NCI-H774 (cell line): ENCODE results near the gene MCM5.

Experiments
- DNase-seq: peaks from one replicate; lab custom pipeline; 2025; lab: John Stamatoyannopoulos, UW

Gene MCM5

GRCh38 chr22:35403356-35403755, 3.4 kb downstream of the MCM5 start:
- DNase-seq: no peak

- DNase-seq: no peak
Measured at GRCh38 chr22:35404176-35404575, 4.2 kb downstream of the MCM5 start.

- no peak for DNase-seq
Measured at GRCh38 chr22:35406443-35406842, 6.5 kb downstream of the MCM5 start.

- no peak for DNase-seq
Measured at GRCh38 chr22:35407362-35407761, 7.4 kb downstream of the MCM5 start.

GRCh38 chr22:35409783-35410662, 10.1 kb downstream of the MCM5 start:
- DNase-seq: no peak

GRCh38 chr22:35410663-35411034, 10.7 kb downstream of the MCM5 start:
- DNase-seq: no peak

- no peak for DNase-seq
Measured at GRCh38 chr22:35411102-35411501, 11.2 kb downstream of the MCM5 start.

GRCh38 chr22:35413624-35414023, 13.7 kb downstream of the MCM5 start:
- DNase-seq: no peak

GRCh38 chr22:35417606-35418005, 17.7 kb downstream of the MCM5 start:
- no peak for DNase-seq

GRCh38 chr22:35418088-35418487, 18.1 kb downstream of the MCM5 start:
- DNase-seq: no peak

- no peak for DNase-seq
Measured at GRCh38 chr22:35418731-35419130, 18.8 kb downstream of the MCM5 start.

GRCh38 chr22:35419756-35420155, 19.8 kb downstream of the MCM5 start:
- DNase-seq: no peak

- no peak for DNase-seq
Measured at GRCh38 chr22:35421121-35421520, 21.2 kb downstream of the MCM5 start.

GRCh38 chr22:35422145-35422544, 22.2 kb downstream of the MCM5 start:
- DNase-seq: no peak

- no peak for DNase-seq
Measured at GRCh38 chr22:35422936-35423335, 23.0 kb downstream of the MCM5 start.

GRCh38 chr22:35424081-35424480, 24.1 kb downstream of the MCM5 start:
- no peak for DNase-seq

- DNase-seq: no peak
Measured at GRCh38 chr22:35424761-35425160, 24.8 kb downstream of the MCM5 start.

- DNase-seq: no peak
Measured at GRCh38 chr22:35425546-35425945, 25.6 kb downstream of the MCM5 start.

GRCh38 chr22:35425971-35426800, 26.2 kb downstream of the MCM5 start:
- no peak for DNase-seq

- no peak for DNase-seq
Measured at GRCh38 chr22:35426801-35427140, 26.8 kb downstream of the MCM5 start.

GRCh38 chr22:35430897-35431322, 31.0 kb downstream of the MCM5 start:
- DNase-seq: peak; percentile 3

GRCh38 chr22:35431483-35432227, 31.7 kb downstream of the MCM5 start:
- DNase-seq: no peak
